AG04450 (cell line): ENCODE measurements around the gene ZNF189. TPM values are rescaled to one million over a fixed set of nuclear protein-coding genes. Genes with fewer than 3 reads are reported as not detected.
A peak's percentile ranks its signal among the peaks of the same experiment; 100 is the strongest.

ENCODE experiments used
- CTCF ChIA-PET: fragments of 300-600, 350-600 bp; formaldehyde crosslinking; extraction: SDS; loops from one replicate; lab custom pipeline; 2022; ENCODE audit warnings: antibody characterized with exemption, inconsistent platforms; lab: Charles Lee
- POLR2A ChIA-PET: fragments of 350-600 bp; formaldehyde crosslinking; extraction: SDS; loops from one replicate; lab custom pipeline; 2021; ENCODE audit warnings: antibody characterized with exemption, inconsistent platforms; lab: Yijun Ruan, JAX
- DNase-seq: peaks from one replicate; pipeline ENCODE4 v3.0.0-alpha.2; 2011; ENCODE audit warnings: low read depth, low spot score
- H3K27ac ChIP-seq: one replicate; pipeline ENCODE4 v1.5.1; 2012; ENCODE audit warnings: low read depth, low read length, control low read depth
- H3K27me3 ChIP-seq: one replicate; pipeline ENCODE4 v1.6.0; 2012; ENCODE audit warnings: low read length; ENCODE audit not compliant: control insufficient read depth, insufficient read depth
- H3K4me3 ChIP-seq: 2 replicates; pipeline ENCODE4 v1.5.1; 2011; ENCODE audit warnings: mild to moderate bottlenecking, low read depth, low read length, control low read depth
- H3K9me3 ChIP-seq: 2 replicates; pipeline ENCODE4 v1.5.1; 2012; ENCODE audit warnings: low read length; ENCODE audit not compliant: control insufficient read depth, insufficient read depth
- polyA plus RNA-seq: library from polyadenylated mRNA; depleted of rRNA; stranded (reverse); fragments of >200 nt; gene quantifications from 2 replicates; pipeline ENCODE4 v1.2.3, GENCODE V29; 2011
- TF ChIP-seq, protein P1 (sequence below): IDR thresholded peaks from 2 replicates; pipeline ENCODE4 v1.5.1; 2011; ENCODE audit warnings: low read depth, low read length, control low read depth, inconsistent platforms

Gene ZNF189
- polyA plus RNA-seq, 1 experiment, result 13.2 TPM

DNA sequence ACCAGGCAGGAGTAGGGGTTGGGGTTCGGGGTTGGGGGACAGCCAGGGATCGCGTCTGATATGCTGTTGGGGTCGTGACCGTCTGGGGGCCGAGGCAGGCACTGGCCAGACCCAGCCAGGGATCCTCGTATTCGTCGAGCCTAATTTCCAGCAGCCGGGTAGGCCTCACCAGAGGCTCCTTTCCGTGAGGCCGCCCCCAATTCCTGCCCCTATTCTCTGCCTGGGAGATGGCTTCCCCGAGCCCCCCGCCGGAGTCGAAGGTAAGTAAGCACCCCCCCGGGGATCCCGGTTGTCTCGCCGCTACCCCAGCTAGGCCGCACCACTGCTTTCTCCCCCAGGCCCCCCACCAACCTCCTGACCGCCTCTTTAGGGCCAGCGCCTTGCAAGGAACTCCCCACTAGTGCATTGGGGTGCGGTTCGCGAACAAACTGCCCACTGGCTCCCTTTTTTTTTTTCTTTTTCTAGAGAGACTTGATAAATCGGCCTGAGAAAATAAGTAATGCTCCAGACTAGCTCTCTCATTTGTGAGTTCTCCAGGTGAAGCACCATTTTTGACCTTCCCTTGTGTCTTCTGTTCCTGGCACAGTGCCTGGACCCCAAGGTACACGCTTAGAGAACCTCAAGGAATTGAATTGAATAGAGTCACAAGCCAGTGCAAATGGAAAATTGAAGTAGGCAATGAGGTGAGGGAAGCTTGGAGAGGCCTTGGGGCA is 435 bp downstream of the ZNF189 start:
- no peak for DNase-seq
- POLR2A ChIA-PET, result interaction anchor here (0.6 to 1.1 kb wide), 7 partner anchors 10 to 1533 kb away, joined by 3 to 5 read pairs (median 4); partner anchors contain the start of gene RNF20
- H3K27ac ChIP-seq, result peak overlapping the region; percentile 35
- H3K4me3 ChIP-seq, result peak overlapping the region; percentile 73
- H3K9me3 ChIP-seq, result peaks cover 4% of the 10 kb centered on the region; the same call in 1 of the 2 replicates
- CTCF ChIA-PET, result interaction anchor here (1.0 to 3.3 kb wide), 5 partner anchors 11 to 87 kb away, joined by 3 to 31 read pairs (median 3); no protein-coding TSS in a partner anchor
- TF ChIP-seq, protein P1, sequence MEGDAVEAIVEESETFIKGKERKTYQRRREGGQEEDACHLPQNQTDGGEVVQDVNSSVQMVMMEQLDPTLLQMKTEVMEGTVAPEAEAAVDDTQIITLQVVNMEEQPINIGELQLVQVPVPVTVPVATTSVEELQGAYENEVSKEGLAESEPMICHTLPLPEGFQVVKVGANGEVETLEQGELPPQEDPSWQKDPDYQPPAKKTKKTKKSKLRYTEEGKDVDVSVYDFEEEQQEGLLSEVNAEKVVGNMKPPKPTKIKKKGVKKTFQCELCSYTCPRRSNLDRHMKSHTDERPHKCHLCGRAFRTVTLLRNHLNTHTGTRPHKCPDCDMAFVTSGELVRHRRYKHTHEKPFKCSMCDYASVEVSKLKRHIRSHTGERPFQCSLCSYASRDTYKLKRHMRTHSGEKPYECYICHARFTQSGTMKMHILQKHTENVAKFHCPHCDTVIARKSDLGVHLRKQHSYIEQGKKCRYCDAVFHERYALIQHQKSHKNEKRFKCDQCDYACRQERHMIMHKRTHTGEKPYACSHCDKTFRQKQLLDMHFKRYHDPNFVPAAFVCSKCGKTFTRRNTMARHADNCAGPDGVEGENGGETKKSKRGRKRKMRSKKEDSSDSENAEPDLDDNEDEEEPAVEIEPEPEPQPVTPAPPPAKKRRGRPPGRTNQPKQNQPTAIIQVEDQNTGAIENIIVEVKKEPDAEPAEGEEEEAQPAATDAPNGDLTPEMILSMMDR, result no peak
- H3K27me3 ChIP-seq, result no peaks in the 10 kb centered on the region

DNA sequence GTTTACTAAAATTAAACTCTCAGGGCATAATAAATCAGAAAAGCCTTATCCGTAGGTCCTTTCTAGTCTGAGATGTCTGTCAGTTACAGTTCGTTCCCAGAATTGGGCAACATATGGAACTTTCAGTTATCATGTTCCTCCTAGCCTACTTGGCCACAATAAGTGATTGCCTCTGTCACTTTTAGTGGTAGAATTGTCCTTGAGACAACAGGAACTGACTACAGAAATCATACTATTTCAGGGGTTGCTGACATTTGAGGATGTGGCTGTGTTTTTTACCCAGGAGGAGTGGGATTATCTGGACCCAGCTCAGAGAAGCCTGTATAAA is 956 bp downstream of the ZNF189 start:
- ChIA-PET CTCF (interaction anchor here (0.9 to 3.3 kb wide), 3 partner anchors 11 to 63 kb away, joined by 3 to 31 read pairs (median 3); no protein-coding TSS in a partner anchor), POLR2A (interaction anchor here (0.7 kb wide), 1 partner anchor 32 kb away, joined by 3 read pairs; no protein-coding TSS in a partner anchor)
- H3K4me3 ChIP-seq, result peak overlapping the region; percentile 73
- H3K27ac ChIP-seq, result no peak overlapping the region
- H3K27me3 ChIP-seq, result no peaks in the 10 kb centered on the region
- TF ChIP-seq, protein P1, result no peak
- peaks cover 4% of the 10 kb centered on the region; the same call in 1 of the 2 replicates for H3K9me3 ChIP-seq
- DNase-seq, result no peak

DNA sequence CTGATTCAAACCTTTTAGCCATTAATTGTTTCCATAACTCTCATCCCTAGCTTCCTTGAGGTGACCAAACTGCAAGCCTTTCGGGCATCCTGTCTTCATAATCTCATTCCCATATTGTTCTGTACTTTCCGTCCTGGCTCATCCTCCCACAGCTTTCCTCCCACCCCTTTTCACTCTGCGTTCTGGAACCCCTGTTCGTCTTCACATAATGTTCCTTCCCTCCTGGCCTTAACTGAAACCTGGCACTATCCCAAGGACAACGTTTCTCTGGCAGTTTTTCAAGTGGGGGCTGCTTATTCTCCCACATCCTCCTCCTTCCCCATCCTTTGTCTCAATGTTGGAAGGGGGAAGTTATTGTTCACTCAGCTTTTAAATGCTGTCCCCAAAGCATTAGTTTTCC is 1.5 kb downstream of the ZNF189 start:
- no peak for DNase-seq
- TF ChIP-seq, protein P1, result no peak
- Histone ChIP-seq H3K9me3 (peaks cover 4% of the 10 kb centered on the region; the same call in 1 of the 2 replicates), H3K4me3 (peak overlapping the region; percentile 73), H3K27ac (no peak overlapping the region), H3K27me3 (no peaks in the 10 kb centered on the region)
- POLR2A ChIA-PET, result no interaction called here
- CTCF ChIA-PET, result interaction anchor here (0.9 to 3.3 kb wide), 3 partner anchors 12 to 62 kb away, joined by 3 to 31 read pairs (median 3); no protein-coding TSS in a partner anchor

DNA sequence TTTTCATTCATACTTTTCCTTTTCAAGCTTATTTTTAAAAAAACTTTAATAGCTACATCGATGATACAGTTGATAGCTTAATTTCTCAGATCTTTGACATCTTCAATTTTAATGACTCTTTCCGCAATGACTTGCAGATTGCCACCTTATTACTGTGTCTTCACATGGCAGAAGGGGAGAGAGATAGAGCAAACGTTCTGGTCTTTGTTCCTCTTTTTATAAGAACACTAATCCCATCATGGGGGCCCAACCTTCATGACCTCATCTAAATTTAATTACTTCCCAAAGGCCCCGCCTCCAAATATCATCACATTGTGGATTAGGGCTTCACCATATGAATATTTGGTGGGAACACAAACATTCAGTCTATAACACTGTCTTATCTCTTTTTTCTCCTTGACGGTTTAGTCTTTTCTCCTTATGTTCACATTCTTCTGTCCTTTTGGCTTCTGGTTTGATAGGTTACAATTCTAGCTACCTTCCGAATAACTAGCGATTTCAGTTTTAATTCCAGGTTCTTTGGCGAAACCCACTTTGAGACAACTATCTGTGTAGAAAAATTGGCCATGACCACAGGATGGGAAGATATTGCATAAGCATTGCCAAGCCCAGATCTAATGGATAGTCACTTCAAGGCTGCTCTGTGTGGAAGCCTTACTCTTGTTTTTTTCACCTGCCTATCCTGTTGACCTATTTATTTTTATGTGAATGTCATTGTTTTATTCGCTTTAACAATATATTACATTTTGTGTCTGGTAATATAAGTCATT is 5.0 kb downstream of the ZNF189 start:
- POLR2A ChIA-PET, result no interaction called here
- no peak overlapping the region for H3K27ac ChIP-seq
- no peak overlapping the region for H3K4me3 ChIP-seq
- H3K9me3 ChIP-seq, result peaks cover 13% of the 10 kb centered on the region
- TF ChIP-seq, protein P1, result no peak
- H3K27me3 ChIP-seq, result no peaks in the 10 kb centered on the region
- CTCF ChIA-PET, result no interaction called here
- no peak for DNase-seq
